ENCODE data around the gene VWF. TPM values are rescaled to one million over a fixed set of nuclear protein-coding genes. Genes with fewer than 3 reads are reported as not detected.

Gene VWF
- total RNA-seq, 4 donors from 2014 or later, result 78.8 to 118 (median 101) TPM

GRCh38 chr12:5925646-5926045, 198.8 kb downstream of the VWF start:
- intact Hi-C loops (cut with DNase I; ENCODE audit: low total_unique reads), result no loop called here
- DNase-seq (no peak), ATAC-seq (no peak)
- Histone ChIP-seq H3K36me3 (no peaks in the 10 kb centered on the region), H3K27me3 (peaks cover 0 to 2% (median 0%) of the 10 kb centered on the region in 3 donors), H3K4me1 (no peaks in the 10 kb centered on the region), H3K9me3 (no peaks in the 10 kb centered on the region), H3K27ac (no peak overlapping the region), H3K4me3 (no peak overlapping the region)
- in situ Hi-C loops (cut with MboI; ENCODE audit: low sequenced_read_pairs in 4 of 4), result no loop called here
- no peak for TF ChIP-seq CTCF (IDR thresholded peaks at IDR 0.05 in 4 of 5, conservative IDR thresholded peaks at IDR 0.05 in 1 of 5)

DNA sequence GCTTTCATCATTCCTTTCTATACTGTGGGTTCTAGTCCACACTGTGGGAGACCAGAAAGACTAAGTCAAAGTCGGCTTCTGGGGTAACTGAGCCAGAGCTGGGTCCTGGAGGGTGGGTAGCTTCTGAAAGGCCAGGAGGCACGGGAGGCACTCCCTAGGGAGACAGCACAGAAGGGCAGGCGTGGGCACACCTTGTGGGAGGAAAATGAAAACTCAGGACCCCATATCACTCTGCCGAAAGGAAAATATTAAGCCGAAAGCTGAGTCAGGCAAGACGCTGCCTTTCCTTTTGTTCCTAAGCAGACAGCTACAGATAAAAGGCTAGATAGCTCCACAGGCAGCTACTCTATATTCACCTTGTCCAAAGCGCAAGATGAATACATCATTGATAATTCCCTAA, 200.1 kb downstream of the VWF start:
- in situ Hi-C loops (cut with MboI; ENCODE audit: low sequenced_read_pairs in 4 of 4), result no loop called here
- no peak for ATAC-seq

GRCh38 chr12:5923751-5924150, 200.7 kb downstream of the VWF start:
- Histone ChIP-seq H3K4me1 (no peaks in the 10 kb centered on the region), H3K36me3 (no peaks in the 10 kb centered on the region), H3K4me3 (no peak overlapping the region), H3K27me3 (no peaks in the 10 kb centered on the region), H3K27ac (no peak overlapping the region), H3K9me3 (no peaks in the 10 kb centered on the region)
- DNase-seq, result no peak
- ATAC-seq, result no peak
- intact Hi-C loops (cut with DNase I; ENCODE audit: low total_unique reads) (no loop called here), in situ Hi-C loops (cut with MboI; ENCODE audit: low sequenced_read_pairs in 4 of 4) (no loop called here)
- TF ChIP-seq CTCF (IDR thresholded peaks at IDR 0.05 in 4 of 5, conservative IDR thresholded peaks at IDR 0.05 in 1 of 5), result no peak
- no peak for TF ChIP-seq POLR2A (IDR thresholded peaks at IDR 0.05)

More for the DNA sequence above, 200.1 kb downstream of the VWF start:
- H3K27me3 ChIP-seq, result no peaks in the 10 kb centered on the region
- no peak overlapping the region for H3K27ac ChIP-seq
- H3K4me3 ChIP-seq, result no peak overlapping the region
- H3K4me1 ChIP-seq, result no peaks in the 10 kb centered on the region
- no peak for TF ChIP-seq POLR2A (IDR thresholded peaks at IDR 0.05)
- TF ChIP-seq CTCF (IDR thresholded peaks at IDR 0.05 in 4 of 5, conservative IDR thresholded peaks at IDR 0.05 in 1 of 5), result no peak
- DNase-seq, result no peak
- H3K36me3 ChIP-seq, result no peaks in the 10 kb centered on the region
- no peaks in the 10 kb centered on the region for H3K9me3 ChIP-seq
- intact Hi-C loops (cut with DNase I; ENCODE audit: low total_unique reads), result no loop called here

- Histone ChIP-seq H3K4me1 (no peaks in the 10 kb centered on the region), H3K4me3 (no peak overlapping the region), H3K27me3 (no peaks in the 10 kb centered on the region), H3K27ac (no peak overlapping the region), H3K36me3 (no peaks in the 10 kb centered on the region), H3K9me3 (no peaks in the 10 kb centered on the region)
- DNase-seq, result no peak
- TF ChIP-seq CTCF (IDR thresholded peaks at IDR 0.05 in 4 of 5, conservative IDR thresholded peaks at IDR 0.05 in 1 of 5) (no peak), POLR2A (IDR thresholded peaks at IDR 0.05) (no peak)
- in situ Hi-C loops (cut with MboI; ENCODE audit: low sequenced_read_pairs in 4 of 4), result no loop called here
- intact Hi-C loops (cut with DNase I; ENCODE audit: low total_unique reads), result no loop called here
- no peak for ATAC-seq
These were observed 201.3 kb downstream of the VWF start for GRCh38 chr12:5923043-5923605.

All from gastrocnemius medialis (tissue), 4 donors.